Lung (tissue), 12 donors: Measurements from ENCODE around the gene SLC25A4. TPM values are rescaled to one million over a fixed set of nuclear protein-coding genes. Genes with fewer than 3 reads are reported as not detected.

ENCODE experiments used
- ATAC-seq: fragments of 200-7000 bp; cut with Tn5 transposase; one replicate; pipeline ENCODE4 v1.9.1; 2020; ENCODE audit warnings: moderate number of reproducible peaks; ENCODE audit not compliant: insufficient read depth, low FRiP score
- DNase-seq, 3 donors: peaks; one replicate each; pipeline ENCODE4 v3.0.0-alpha.2; 2013 to 2017
- H3K27ac ChIP-seq, 2 donors: one replicate each; pipeline ENCODE4 v1.5.1; 2013; ENCODE audit warnings: mild to moderate bottlenecking in 2 of 2, moderate library complexity in 2 of 2, control low read depth in 1 of 2, inconsistent platforms in 1 of 2, low read depth in 1 of 2, low read length in 1 of 2
- H3K27me3 ChIP-seq, 3 donors: one replicate each; pipeline ENCODE4 v1.5.1; 2013; ENCODE audit warnings: low read length in 2 of 3; ENCODE audit not compliant: control insufficient read depth in 3 of 3, insufficient read depth in 3 of 3
- H3K36me3 ChIP-seq, 4 donors: one replicate each; pipeline ENCODE4 v1.5.1; 2013; ENCODE audit warnings: low read length in 4 of 4, mild to moderate bottlenecking in 1 of 4, moderate library complexity in 1 of 4; ENCODE audit not compliant: control insufficient read depth in 4 of 4, insufficient read depth in 4 of 4
- H3K4me1 ChIP-seq, 5 donors: one replicate each; pipeline ENCODE4 v1.5.1; 2013; ENCODE audit warnings: low read length in 5 of 5, mild to moderate bottlenecking in 2 of 5, moderate library complexity in 1 of 5; ENCODE audit not compliant: control insufficient read depth in 5 of 5, insufficient read depth in 5 of 5
- H3K4me3 ChIP-seq: one replicate; pipeline ENCODE4 v1.5.1; 2013; ENCODE audit warnings: mild to moderate bottlenecking, control low read depth, moderate library complexity
- H3K9ac ChIP-seq, 2 donors: one replicate each; pipeline ENCODE4 v1.5.1; 2013; ENCODE audit warnings: low read length in 2 of 2, control low read depth in 1 of 2; ENCODE audit not compliant: insufficient read depth in 1 of 2
- H3K9me3 ChIP-seq, 4 donors: one replicate each; pipeline ENCODE4 v1.5.1; 2013; ENCODE audit warnings: low read length in 3 of 4, mild to moderate bottlenecking in 1 of 4, moderate library complexity in 1 of 4; ENCODE audit not compliant: control insufficient read depth in 4 of 4, insufficient read depth in 3 of 4
- WGBS, 2 donors: extraction: QIAGEN DNeasy Blood & Tissue Kit; methylation state at CpG; one replicate each; pipeline ENCODE4 v1.1.7; 2013; 5-methylcytosine and 5-hydroxymethylcytosine counted together
- polyA plus RNA-seq, 2 donors: library from polyadenylated mRNA; stranded (reverse); fragments of 200-250 nt; gene quantifications; one replicate each; pipeline ENCODE4 v1.2.1, GENCODE V29; 2013
- total RNA-seq, 2 donors: library from RNA; depleted of rRNA in 1 of 2; stranded (reverse); fragments of >200 nt in 1 of 2; gene quantifications; one replicate each; pipeline ENCODE4 v1.2.1, GENCODE V29; 2014 to 2021
- TF ChIP-seq, protein P1 (sequence below): IDR thresholded peaks from 2 replicates; pipeline ENCODE4 v1.5.1; 2012; ENCODE audit warnings: mild to moderate bottlenecking; ENCODE audit errors: control extremely low read depth, extremely low read depth
- donor health status: control.
- donor health status: control.
- donor health status: Bipolar disorder and iron deficiency.
- donor health status: healthy.
- donor health status: DM: yes; HTN: yes; CAD: no.

SLC25A4 gene
- total and polyA plus RNA-seq, 4 donors, result 18.3 to 52.2 (median 30.8) TPM

DNA sequence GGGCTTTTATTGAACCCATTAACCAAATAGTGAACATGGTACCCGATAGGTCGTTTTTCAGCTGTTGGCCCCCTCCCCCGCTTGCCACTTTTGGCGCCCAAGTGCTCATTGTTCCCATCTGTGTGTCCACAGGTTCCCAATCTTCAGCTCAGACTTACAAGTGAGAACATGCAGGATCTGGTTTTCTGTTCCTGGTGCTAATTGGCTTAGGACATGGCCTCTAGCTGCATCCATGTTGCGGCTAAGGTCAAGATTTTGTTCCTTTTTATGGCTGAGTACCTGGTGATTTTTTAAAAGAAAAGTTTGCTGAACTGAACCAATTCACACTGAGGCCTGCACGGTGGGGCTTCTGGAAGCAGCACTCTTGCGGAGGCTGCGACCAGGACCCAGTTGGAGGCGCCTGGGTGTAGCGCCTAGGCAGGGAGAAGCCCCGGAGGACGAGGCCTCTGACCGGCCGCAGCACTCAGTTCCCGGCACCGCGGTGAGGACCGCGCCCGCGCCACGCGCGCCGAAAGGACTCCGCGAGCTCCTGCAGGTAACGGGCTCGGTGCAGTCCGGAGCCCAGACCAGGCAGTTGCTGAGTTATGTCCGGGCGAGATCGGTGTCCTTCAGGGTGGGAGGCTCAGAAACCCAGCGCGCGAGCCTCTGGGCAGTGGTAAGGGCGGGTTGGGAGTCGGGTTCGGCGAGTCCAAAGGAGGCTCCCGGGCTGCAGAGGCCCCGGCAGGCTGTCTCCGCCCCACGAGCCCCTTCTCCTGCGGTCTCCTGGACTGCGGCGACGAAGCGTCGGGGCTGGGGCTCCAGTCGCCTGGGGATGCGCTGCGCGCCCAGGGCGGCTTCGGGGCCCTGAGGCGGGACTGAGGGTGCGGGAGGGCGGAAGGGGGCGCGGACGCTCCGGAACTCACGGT lies 15.8 kb upstream of the SLC25A4 start:
- peaks cover 0 to 11% (median 0%) of the 10 kb centered on the region in 5 donors for H3K4me1 ChIP-seq
- H3K4me3 ChIP-seq, result peak overlapping the region; percentile 41
- DNase-seq (peak; percentile 39 to 51 (median 46)), ATAC-seq (peak; percentile 16)
- TF ChIP-seq, protein P1, sequence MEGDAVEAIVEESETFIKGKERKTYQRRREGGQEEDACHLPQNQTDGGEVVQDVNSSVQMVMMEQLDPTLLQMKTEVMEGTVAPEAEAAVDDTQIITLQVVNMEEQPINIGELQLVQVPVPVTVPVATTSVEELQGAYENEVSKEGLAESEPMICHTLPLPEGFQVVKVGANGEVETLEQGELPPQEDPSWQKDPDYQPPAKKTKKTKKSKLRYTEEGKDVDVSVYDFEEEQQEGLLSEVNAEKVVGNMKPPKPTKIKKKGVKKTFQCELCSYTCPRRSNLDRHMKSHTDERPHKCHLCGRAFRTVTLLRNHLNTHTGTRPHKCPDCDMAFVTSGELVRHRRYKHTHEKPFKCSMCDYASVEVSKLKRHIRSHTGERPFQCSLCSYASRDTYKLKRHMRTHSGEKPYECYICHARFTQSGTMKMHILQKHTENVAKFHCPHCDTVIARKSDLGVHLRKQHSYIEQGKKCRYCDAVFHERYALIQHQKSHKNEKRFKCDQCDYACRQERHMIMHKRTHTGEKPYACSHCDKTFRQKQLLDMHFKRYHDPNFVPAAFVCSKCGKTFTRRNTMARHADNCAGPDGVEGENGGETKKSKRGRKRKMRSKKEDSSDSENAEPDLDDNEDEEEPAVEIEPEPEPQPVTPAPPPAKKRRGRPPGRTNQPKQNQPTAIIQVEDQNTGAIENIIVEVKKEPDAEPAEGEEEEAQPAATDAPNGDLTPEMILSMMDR, result no peak
- H3K9me3 ChIP-seq, result no peaks in the 10 kb centered on the region
- peak overlapping the region in 1 of 2 donors; percentile 25 for H3K9ac ChIP-seq
- 10% methylated on average over 56 to 64 of the region's 64 CpGs for WGBS, 2 donors
- no peaks in the 10 kb centered on the region for H3K36me3 ChIP-seq
- H3K27ac ChIP-seq, result peak overlapping the region; percentile 33 to 88
- peaks cover 0 to 5% (median 3%) of the 10 kb centered on the region in 3 donors for H3K27me3 ChIP-seq

DNA sequence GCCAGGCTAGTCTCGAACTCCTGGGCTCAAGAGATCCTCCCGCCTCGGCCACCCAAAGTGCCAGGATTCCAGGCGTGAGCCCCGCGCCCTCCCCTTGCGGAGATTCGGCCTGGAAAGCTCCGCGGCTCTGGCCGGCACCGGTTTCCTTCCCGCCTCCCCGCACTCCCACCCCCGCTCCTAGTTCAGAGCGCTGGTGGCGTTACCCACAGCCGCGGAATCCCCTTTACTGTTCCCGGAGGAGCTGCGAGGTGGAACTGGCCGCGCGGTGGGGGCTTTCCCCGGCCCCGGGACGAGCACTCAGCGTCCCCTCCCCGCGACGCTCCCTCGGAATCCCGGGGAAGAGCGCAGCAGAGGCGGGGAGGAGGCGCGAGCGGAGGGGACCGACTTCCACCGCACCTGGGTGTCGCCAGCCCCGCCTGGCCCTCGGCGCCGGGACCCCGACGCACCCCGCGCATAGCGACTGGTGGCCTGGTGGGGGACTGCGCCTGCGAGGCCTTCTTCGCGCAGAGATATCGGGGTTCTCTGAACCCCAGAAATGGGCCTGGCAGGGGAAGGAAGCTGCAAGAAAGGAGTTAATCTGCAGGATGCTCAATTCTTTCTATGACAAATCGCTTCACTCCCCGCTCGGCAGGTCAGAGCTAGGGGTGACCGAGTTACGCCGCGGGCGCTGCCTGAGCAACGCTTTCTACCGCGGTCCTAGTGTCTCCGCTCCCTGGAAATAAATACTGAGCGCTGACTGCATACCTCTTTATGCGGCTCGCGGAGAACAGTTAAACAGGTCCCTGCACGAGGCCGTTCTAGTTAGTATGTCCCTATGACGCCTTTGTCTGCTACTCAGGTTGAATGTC lies 14.6 kb upstream of the SLC25A4 start:
- WGBS, 2 donors, result 1 to 2% methylated on average over 70 to 74 of the region's 74 CpGs
- H3K9me3 ChIP-seq, result no peaks in the 10 kb centered on the region
- H3K4me3 ChIP-seq, result peak overlapping the region; percentile 47
- no peaks in the 10 kb centered on the region for H3K36me3 ChIP-seq
- peaks cover 0 to 5% (median 3%) of the 10 kb centered on the region in 3 donors for H3K27me3 ChIP-seq
- TF ChIP-seq, protein P1, result no peak
- DNase-seq, result peak; percentile 43 to 47 (median 46)
- H3K4me1 ChIP-seq, result peaks cover 0 to 11% (median 0%) of the 10 kb centered on the region in 5 donors
- peak overlapping the region in 1 of 2 donors; percentile 10 for H3K9ac ChIP-seq
- peak; percentile 39 for ATAC-seq
- H3K27ac ChIP-seq, result peak overlapping the region; percentile 57 to 90

DNA sequence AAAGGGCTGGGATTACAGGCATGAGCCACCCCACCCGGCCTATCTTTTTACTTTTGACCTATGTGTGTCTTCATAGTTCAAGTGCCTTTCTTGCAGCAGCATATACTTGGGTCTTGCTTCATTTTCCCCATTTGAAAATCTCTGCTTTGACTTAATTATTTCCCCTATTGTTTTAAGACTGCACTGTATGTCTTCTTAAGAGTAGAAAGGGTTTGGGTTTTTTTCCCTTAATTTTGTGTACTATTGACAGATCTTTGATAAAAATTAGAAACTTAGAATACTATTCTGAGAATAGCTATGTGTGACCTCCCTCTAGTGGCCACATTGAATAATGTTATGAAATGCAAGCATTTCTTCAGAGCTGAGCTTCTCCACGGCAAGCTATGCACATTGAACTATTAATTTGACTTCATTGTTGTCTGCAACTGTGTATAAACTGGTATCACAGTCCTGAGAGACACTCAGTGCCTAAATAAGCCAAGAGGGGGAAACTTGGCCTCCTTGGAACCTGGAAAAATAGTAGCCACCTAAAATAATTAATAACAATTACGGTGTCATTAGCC lies 8.7 kb upstream of the SLC25A4 start:
- Histone ChIP-seq H3K9me3 (no peaks in the 10 kb centered on the region), H3K27me3 (no peaks in the 10 kb centered on the region), H3K4me1 (peaks cover 0 to 7% (median 0%) of the 10 kb centered on the region in 5 donors), H3K9ac (no peak overlapping the region), H3K36me3 (no peaks in the 10 kb centered on the region), H3K27ac (no peak overlapping the region), H3K4me3 (no peak overlapping the region)
- ATAC-seq (no peak), DNase-seq (peak in 2 of 3 donors; percentile 73 to 77)
- TF ChIP-seq, protein P1, result peak; percentile 69
- WGBS, 2 donors, result 35 to 47% methylated on average over 3 of the region's 3 CpGs
